ENCODE results near the gene INTS1. TPM values are rescaled to one million over a fixed set of nuclear protein-coding genes. Genes with fewer than 3 reads are reported as not detected.
"Not testable (repeated sequence)": the region's sequence is repeated elsewhere in the genome, so short reads cannot be mapped to it uniquely, and the experiment has no call there.

Gene INTS1
- total and polyA plus RNA-seq, 2 of the 4 experiments (the other 2 are of a cell fraction): 9.3 to 40.1 TPM

DNA sequence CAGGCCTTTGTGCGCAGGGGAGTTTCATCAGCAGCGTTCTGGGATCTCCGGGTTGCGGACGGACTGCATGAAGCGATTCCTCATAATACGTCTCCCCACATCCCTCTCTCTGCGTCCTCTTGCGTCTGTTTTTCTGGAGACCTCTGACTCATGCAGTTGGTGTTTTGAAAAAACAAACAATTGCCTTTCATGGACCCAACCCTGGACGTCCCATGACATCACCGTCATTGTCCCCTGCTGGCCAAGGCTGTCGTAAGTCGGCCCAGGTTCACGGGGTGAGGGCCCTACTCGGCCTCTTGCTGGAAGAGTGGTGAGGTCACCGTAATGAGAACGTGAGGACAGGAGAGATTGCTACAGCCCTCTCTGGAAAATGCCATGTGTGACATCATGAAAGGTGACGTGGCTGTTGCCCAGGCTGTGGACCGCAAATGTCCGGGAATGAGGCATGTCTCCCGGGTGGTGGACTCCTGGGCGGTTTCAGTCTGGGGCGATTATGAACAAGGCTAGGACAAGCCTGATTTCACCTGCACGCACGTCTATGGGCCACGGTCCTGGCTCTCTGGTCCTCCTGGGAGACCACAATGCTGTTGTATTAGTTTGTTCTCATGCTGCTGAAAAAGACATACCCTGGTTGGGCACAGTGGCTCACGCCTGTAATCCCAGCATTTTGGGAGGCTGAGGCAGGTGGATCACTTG, 16.5 kb upstream of the INTS1 start:
- peak overlapping the region; percentile 19 to 63; a peak in 3 of 4 replicates for H4K8ac ChIP-seq (ENCODE audit: low read depth in 2 of 2, low read length in 2 of 2)
- H3K18ac ChIP-seq (ENCODE audit: low read depth, low read length): peak overlapping the region; percentile 85
- H3K4me3 ChIP-seq (ENCODE audit: insufficient read depth, low read depth, low read length): no peak overlapping the region
- dilution Hi-C loops (cut with HindIII; ENCODE audit: low sequenced_read_pairs, unreplicated experiment) (no loop called here), intact Hi-C loops (cut with micrococcal nuclease) (no loop called here), in situ Hi-C loops (cut with MboI; ENCODE audit: low sequenced_read_pairs) (no loop called here)
- DNase-seq (peak; percentile 92), ATAC-seq (ENCODE audit: low read depth) (peak; percentile 85)
- H4K91ac ChIP-seq (ENCODE audit: insufficient read depth, low read depth, low read length): peak overlapping the region; percentile 80
- H3K4me2 ChIP-seq (ENCODE audit: low read depth, low read length): no peak overlapping the region
- TF ChIP-seq BHLHE40 (IDR thresholded peaks at IDR 0.05; ENCODE audit: low read depth, low read length) (peak; percentile 85), RCOR1 (IDR thresholded peaks at IDR 0.05; ENCODE audit: insufficient replicate concordance, low read length) (no peak), MXI1 (IDR thresholded peaks at IDR 0.05; ENCODE audit: borderline replicate concordance, low read depth, low read length) (no peak), CHD1 (IDR thresholded peaks at IDR 0.05; ENCODE audit: low read depth, low read length) (no peak), CEBPB (IDR thresholded peaks at IDR 0.05; ENCODE audit: low read depth, low read length) (peak; percentile 85), RAD21 (IDR thresholded peaks at IDR 0.05; ENCODE audit: low read length) (no peak), FOS (IDR thresholded peaks at IDR 0.05; ENCODE audit: low read depth, low read length) (peak; percentile 57; the same call in 1 of the 2 replicates)
- WGBS, 2 experiments (ENCODE audit: extremely low coverage in 2 of 2, insufficient read length in 1 of 2): 81% methylated on average over 15 of the region's 27 CpGs; no CpG with 5 or more reads in 1 of the 2 experiments
- H4K20me1 ChIP-seq (ENCODE audit: insufficient read depth, low read length): no peaks in the 10 kb centered on the region
- H3K23ac ChIP-seq (ENCODE audit: low read depth, low read length): 0 out of 2 replicates have a peak overlapping the region, but pooled peaks have one; percentile 25
- ChIA-PET POLR2A (ENCODE audit: unreplicated experiment) (no interaction called here), CTCF (no interaction called here)
- no peaks in the 10 kb centered on the region; the same call in 1 of the 2 replicates for H3K27me3 ChIP-seq (ENCODE audit: control insufficient read depth, insufficient read depth, low read length)
- peak overlapping the region; percentile 84 for H2AK5ac ChIP-seq (ENCODE audit: low read depth, low read length)
- peak overlapping the region; percentile 74 for H2BK5ac ChIP-seq (ENCODE audit: low read depth, low read length, poor library complexity, severe bottlenecking)
- H3K4ac ChIP-seq (ENCODE audit: low read depth, low read length): peak overlapping the region; percentile 88
- H3K4me1 ChIP-seq (ENCODE audit: control insufficient read depth, insufficient read depth, low read length): peaks cover 7% of the 10 kb centered on the region
- BruUV-seq (replicated peaks): no TSS peak
- H2AFZ ChIP-seq (replicated peaks; ENCODE audit: low read length, poor library complexity): peak overlapping the region; percentile 71
- H2BK120ac ChIP-seq (ENCODE audit: low read depth, low read length): peak overlapping the region; percentile 69
- H3K9me1 ChIP-seq (ENCODE audit: insufficient read depth, low read length): no peaks in the 10 kb centered on the region
- H2BK20ac ChIP-seq (ENCODE audit: low read depth, low read length): peak overlapping the region; percentile 72
- H3K36me3 ChIP-seq (ENCODE audit: control insufficient read depth, insufficient read depth, low read length): no peaks in the 10 kb centered on the region
- H3K79me1 ChIP-seq (ENCODE audit: low read depth in 1 of 2, low read length in 2 of 2): no peaks in the 10 kb centered on the region
- H2AK9ac ChIP-seq (replicated peaks; ENCODE audit: low read depth, low read length, poor library complexity): peak overlapping the region; percentile 1
- peaks cover 10% of the 10 kb centered on the region for H3K9me3 ChIP-seq (ENCODE audit: control insufficient read depth, insufficient read depth, low read length)
- H3K27ac ChIP-seq (ENCODE audit: insufficient read depth, low read length): peak overlapping the region; percentile 60
- peak overlapping the region; percentile 64 for H3K14ac ChIP-seq (replicated peaks; ENCODE audit: low read depth, low read length)
- peak overlapping the region; percentile 24; the same call in 1 of the 2 replicates for H3K56ac ChIP-seq (ENCODE audit: extremely low read depth, insufficient read depth, low read length)
- peak overlapping the region; percentile 18; the same call in 2 of the 3 replicates for H2BK15ac ChIP-seq (ENCODE audit: low read depth, low read length)
- H3K9ac ChIP-seq (ENCODE audit: low read depth, low read length): no peak overlapping the region
- H4K5ac ChIP-seq (ENCODE audit: low read depth, low read length): peak overlapping the region; percentile 64

- ATAC-seq (ENCODE audit: low read depth); CTCF ChIA-PET; H3K9me1 ChIP-seq (ENCODE audit: insufficient read depth, low read length); H3K4me3 ChIP-seq (ENCODE audit: insufficient read depth, low read depth, low read length); H2AFZ ChIP-seq (replicated peaks; ENCODE audit: low read length, poor library complexity); POLR2A ChIA-PET (ENCODE audit: unreplicated experiment); H2BK5ac ChIP-seq (ENCODE audit: low read depth, low read length, poor library complexity, severe bottlenecking); H3K4me2 ChIP-seq (ENCODE audit: low read depth, low read length); H3K23ac ChIP-seq (ENCODE audit: low read depth, low read length); H3K14ac ChIP-seq (replicated peaks; ENCODE audit: low read depth, low read length); H2AK5ac ChIP-seq (ENCODE audit: low read depth, low read length); H2BK120ac ChIP-seq (ENCODE audit: low read depth, low read length); H4K5ac ChIP-seq (ENCODE audit: low read depth, low read length); H3K4me1 ChIP-seq (ENCODE audit: control insufficient read depth, insufficient read depth, low read length); H3K79me1 ChIP-seq (ENCODE audit: low read depth in 1 of 2, low read length in 2 of 2); H4K20me1 ChIP-seq (ENCODE audit: insufficient read depth, low read length); BruUV-seq (replicated peaks); H3K4ac ChIP-seq (ENCODE audit: low read depth, low read length); H3K36me3 ChIP-seq (ENCODE audit: control insufficient read depth, insufficient read depth, low read length); H3K18ac ChIP-seq (ENCODE audit: low read depth, low read length); H4K91ac ChIP-seq (ENCODE audit: insufficient read depth, low read depth, low read length); H2BK15ac ChIP-seq (ENCODE audit: low read depth, low read length); intact Hi-C loops (cut with micrococcal nuclease); H3K9me3 ChIP-seq (ENCODE audit: control insufficient read depth, insufficient read depth, low read length); H3K27me3 ChIP-seq (ENCODE audit: control insufficient read depth, insufficient read depth, low read length); H3K56ac ChIP-seq (ENCODE audit: extremely low read depth, insufficient read depth, low read length); H3K9ac ChIP-seq (ENCODE audit: low read depth, low read length); H2BK20ac ChIP-seq (ENCODE audit: low read depth, low read length); H3K27ac ChIP-seq (ENCODE audit: insufficient read depth, low read length); H2AK9ac ChIP-seq (replicated peaks; ENCODE audit: low read depth, low read length, poor library complexity); DNase-seq; in situ Hi-C loops (cut with MboI; ENCODE audit: low sequenced_read_pairs); H4K8ac ChIP-seq (ENCODE audit: low read depth in 2 of 2, low read length in 2 of 2); dilution Hi-C loops (cut with HindIII; ENCODE audit: low sequenced_read_pairs, unreplicated experiment): not testable (repeated sequence)
- WGBS, 2 experiments (ENCODE audit: extremely low coverage in 2 of 2, insufficient read length in 1 of 2): 86% methylated on average over 2 of the region's 12 CpGs; no CpG with 5 or more reads in 1 of the 2 experiments
Observed at GRCh38 chr7:1519322-1519922, 15.2 kb upstream of the INTS1 start.

All from IMR-90 (cell line).